ENCODE measurements around the gene TNPO2.
"Not testable (repeated sequence)": the region's sequence is repeated elsewhere in the genome, so short reads cannot be mapped to it uniquely, and the experiment has no call there.

The TNPO2 gene

GRCh38 chr19:12680034-12680433 is 43.7 kb downstream of the TNPO2 start:
- Mint-ChIP-seq H3K27ac (no peak overlapping the region), H3K4me1 (peaks cover 41% of the 10 kb centered on the region)
- no peak for ATAC-seq

GRCh38 chr19:12678039-12678438 is 45.7 kb downstream of the TNPO2 start:
- H3K27ac Mint-ChIP-seq, H3K4me3 Mint-ChIP-seq, ATAC-seq, H3K9me3 Mint-ChIP-seq, H3K27me3 Mint-ChIP-seq, DNase-seq: not testable (repeated sequence)
- peaks cover 48% of the 10 kb centered on the region for H3K4me1 Mint-ChIP-seq

More at GRCh38 chr19:12680034-12680433, 43.7 kb downstream of the TNPO2 start:
- no peaks in the 10 kb centered on the region for H3K27me3 Mint-ChIP-seq
- peak overlapping the region; percentile 99 for H3K4me3 Mint-ChIP-seq
- no peak for DNase-seq
- no peaks in the 10 kb centered on the region for H3K9me3 Mint-ChIP-seq

GRCh38 chr19:12676928-12677327 is 46.8 kb downstream of the TNPO2 start:
- no peaks in the 10 kb centered on the region for H3K27me3 Mint-ChIP-seq

GRCh38 chr19:12676384-12676792 is 47.3 kb downstream of the TNPO2 start:
- no peak overlapping the region for H3K4me3 Mint-ChIP-seq
- peaks cover 57% of the 10 kb centered on the region for H3K4me1 Mint-ChIP-seq
- peak; percentile 81 to 84 for DNase-seq
- peak; percentile 45 for ATAC-seq
- H3K27me3 Mint-ChIP-seq = no peaks in the 10 kb centered on the region
- H3K9me3 Mint-ChIP-seq = no peaks in the 10 kb centered on the region
- H3K27ac Mint-ChIP-seq = peak overlapping the region in 1 of 2 donors; percentile 64

More at GRCh38 chr19:12676928-12677327, 46.8 kb downstream of the TNPO2 start:
- H3K9me3 Mint-ChIP-seq = no peaks in the 10 kb centered on the region
- no peak for ATAC-seq
- peaks cover 54% of the 10 kb centered on the region for H3K4me1 Mint-ChIP-seq
- H3K27ac Mint-ChIP-seq = no peak overlapping the region
- DNase-seq = no peak
- H3K4me3 Mint-ChIP-seq = no peak overlapping the region

GRCh38 chr19:12675940-12676339 is 47.8 kb downstream of the TNPO2 start:
- Mint-ChIP-seq H3K4me3 (no peak overlapping the region), H3K9me3 (no peaks in the 10 kb centered on the region), H3K4me1 (peaks cover 53% of the 10 kb centered on the region), H3K27ac (peak overlapping the region in 1 of 2 donors; percentile 64), H3K27me3 (no peaks in the 10 kb centered on the region)
- DNase-seq (no peak), ATAC-seq (no peak)

- peak overlapping the region in 1 of 2 donors; percentile 82 for H3K27ac Mint-ChIP-seq
These were observed 48.3 kb downstream of the TNPO2 start for GRCh38 chr19:12675399-12675798.

GRCh38 chr19:12672744-12673143 is 51.0 kb downstream of the TNPO2 start:
- DNase-seq = no peak
- ATAC-seq = no peak
- Mint-ChIP-seq H3K9me3 (no peaks in the 10 kb centered on the region), H3K4me1 (peaks cover 64% of the 10 kb centered on the region), H3K27ac (peak overlapping the region in 1 of 2 donors; percentile 68), H3K27me3 (no peaks in the 10 kb centered on the region), H3K4me3 (no peak overlapping the region)

More at GRCh38 chr19:12675399-12675798, 48.3 kb downstream of the TNPO2 start:
- Mint-ChIP-seq H3K4me1 (peaks cover 53% of the 10 kb centered on the region), H3K9me3 (no peaks in the 10 kb centered on the region), H3K27me3 (no peaks in the 10 kb centered on the region), H3K4me3 (no peak overlapping the region)
- no peak for ATAC-seq
- no peak for DNase-seq

GRCh38 chr19:12670159-12670928 is 53.4 kb downstream of the TNPO2 start:
- Mint-ChIP-seq H3K27me3 (no peaks in the 10 kb centered on the region), H3K4me3 (peak overlapping the region; percentile 96 to 97), H3K4me1 (peaks cover 69% of the 10 kb centered on the region), H3K9me3 (no peaks in the 10 kb centered on the region), H3K27ac (peak overlapping the region; percentile 100)
- DNase-seq (no peak), ATAC-seq (no peak)

GRCh38 chr19:12669270-12670158 is 54.2 kb downstream of the TNPO2 start:
- Mint-ChIP-seq H3K4me1 (peaks cover 72% of the 10 kb centered on the region), H3K27ac (peak overlapping the region; percentile 100), H3K9me3 (no peaks in the 10 kb centered on the region), H3K27me3 (no peaks in the 10 kb centered on the region), H3K4me3 (peak overlapping the region; percentile 96 to 97)
- DNase-seq = peak; percentile 76 to 79
- peak; percentile 38 for ATAC-seq

- ATAC-seq = peak; percentile 10
- peak; percentile 50 to 64 for DNase-seq
- no peaks in the 10 kb centered on the region for H3K27me3 Mint-ChIP-seq
- no peaks in the 10 kb centered on the region for H3K9me3 Mint-ChIP-seq
- H3K4me1 Mint-ChIP-seq = peaks cover 74% of the 10 kb centered on the region
- H3K4me3 Mint-ChIP-seq = peak overlapping the region; percentile 96 to 97
- peak overlapping the region; percentile 100 for H3K27ac Mint-ChIP-seq
These were observed 54.8 kb downstream of the TNPO2 start for GRCh38 chr19:12668932-12669269.

GRCh38 chr19:12668346-12668745 is 55.4 kb downstream of the TNPO2 start:
- ATAC-seq (no peak), DNase-seq (no peak)
- H3K4me1 Mint-ChIP-seq = peaks cover 80% of the 10 kb centered on the region
- no peaks in the 10 kb centered on the region for H3K27me3 Mint-ChIP-seq
- no peaks in the 10 kb centered on the region for H3K9me3 Mint-ChIP-seq
- H3K27ac Mint-ChIP-seq = peak overlapping the region; percentile 100
- H3K4me3 Mint-ChIP-seq = peak overlapping the region; percentile 96 to 97

GRCh38 chr19:12667731-12668302 is 55.9 kb downstream of the TNPO2 start:
- Mint-ChIP-seq H3K27ac (no peak overlapping the region), H3K4me1 (peaks cover 84% of the 10 kb centered on the region)

GRCh38 chr19:12666265-12667048 is 57.3 kb downstream of the TNPO2 start, which contains the start of the genes MAN2B1 and WDR83:
TSS of gene MAN2B1 (minus strand) at chr19:12666742. CDS start at chr19:12666701, 41 bp downstream.
TSS of gene WDR83 (plus strand) at chr19:12666807. CDS start at chr19:12669791, 2,984 bp downstream.
- H3K4me3 Mint-ChIP-seq = peak within 1 kb of the TSS; percentile 91 to 96
- peaks cover 74% of the 10 kb centered on the region for H3K4me1 Mint-ChIP-seq
- ATAC-seq (peak; percentile 86), DNase-seq (peak; percentile 81)
- no peaks in the 10 kb centered on the region for H3K9me3 Mint-ChIP-seq
- peak within 1 kb of the TSS; percentile 96 for H3K27ac Mint-ChIP-seq
- H3K27me3 Mint-ChIP-seq = no peaks in the 10 kb centered on the region

More at GRCh38 chr19:12667731-12668302, 55.9 kb downstream of the TNPO2 start:
- no peak for ATAC-seq
- H3K4me3 Mint-ChIP-seq = peak overlapping the region; percentile 96 to 97
- H3K27me3 Mint-ChIP-seq = no peaks in the 10 kb centered on the region
- no peak for DNase-seq
- no peaks in the 10 kb centered on the region for H3K9me3 Mint-ChIP-seq

- no peak for DNase-seq
These were observed 58.0 kb downstream of the TNPO2 start for GRCh38 chr19:12665671-12666264.

More at GRCh38 chr19:12665671-12666264, 58.0 kb downstream of the TNPO2 start:
- Mint-ChIP-seq H3K4me3 (peak overlapping the region; percentile 91 to 96), H3K4me1 (peaks cover 71% of the 10 kb centered on the region), H3K9me3 (no peaks in the 10 kb centered on the region), H3K27ac (peak overlapping the region; percentile 96), H3K27me3 (no peaks in the 10 kb centered on the region)
- peak; percentile 21 for ATAC-seq
